HUDEP-2 (cell line): ENCODE measurements around the gene PTPRD.

Source experiments
- DNase-seq, 76 experiments: peaks; one replicate each; lab custom pipeline; 2025; ENCODE audit not compliant: unreplicated experiment in 76 of 76; lab: John Stamatoyannopoulos, UW

PTPRD gene

DNA sequence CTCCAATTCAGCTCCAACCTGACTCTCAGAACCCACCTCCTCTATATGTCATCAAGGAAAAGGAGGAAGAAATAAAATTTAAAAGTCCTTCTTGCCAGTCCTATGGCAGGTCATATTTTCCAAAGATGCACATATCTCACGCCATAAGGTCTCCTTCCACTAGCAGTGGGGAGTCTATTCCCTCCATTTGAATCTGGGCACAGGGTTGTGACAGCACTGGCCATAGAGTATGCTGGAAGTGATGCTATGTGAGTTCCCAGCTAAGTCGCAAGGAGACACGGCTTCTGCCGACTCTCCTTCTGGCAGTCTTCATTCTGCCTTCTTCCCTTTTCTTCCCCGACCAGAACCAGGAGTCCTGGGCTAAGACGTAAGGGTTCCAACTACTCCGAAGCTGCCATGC, 1929.3 kb downstream of the PTPRD start:
- DNase-seq, result no peak

- no peak for DNase-seq
Observed at GRCh38 chr9:8680658-8681057, 1932.1 kb downstream of the PTPRD start.

DNA sequence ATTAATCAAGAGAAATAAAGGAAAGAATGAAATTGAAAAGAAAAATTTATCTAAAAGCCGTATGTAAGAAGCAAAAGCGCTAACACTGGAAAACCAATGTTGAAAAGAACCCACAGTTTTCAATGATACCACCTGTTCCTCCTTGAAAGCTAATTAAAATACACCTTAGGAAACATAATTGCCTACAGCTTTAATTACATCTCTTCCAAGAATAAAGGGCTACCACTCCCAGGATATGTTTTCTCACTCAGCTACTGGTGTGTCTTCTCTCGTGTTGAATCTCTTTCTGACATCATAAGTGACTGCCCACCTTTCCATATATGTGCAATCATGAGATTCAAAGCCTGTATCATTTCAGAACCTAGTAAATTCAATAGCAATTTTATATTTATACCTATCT, 1932.6 kb downstream of the PTPRD start:
- DNase-seq, result no peak

GRCh38 chr9:8679371-8679822, 1933.4 kb downstream of the PTPRD start:
- DNase-seq, result no peak

GRCh38 chr9:8677741-8678140, 1935.1 kb downstream of the PTPRD start:
- no peak for DNase-seq

- DNase-seq, result no peak
Observed at GRCh38 chr9:8674536-8674935, 1938.3 kb downstream of the PTPRD start.

GRCh38 chr9:8673830-8674229, 1939.0 kb downstream of the PTPRD start:
- no peak for DNase-seq

DNA sequence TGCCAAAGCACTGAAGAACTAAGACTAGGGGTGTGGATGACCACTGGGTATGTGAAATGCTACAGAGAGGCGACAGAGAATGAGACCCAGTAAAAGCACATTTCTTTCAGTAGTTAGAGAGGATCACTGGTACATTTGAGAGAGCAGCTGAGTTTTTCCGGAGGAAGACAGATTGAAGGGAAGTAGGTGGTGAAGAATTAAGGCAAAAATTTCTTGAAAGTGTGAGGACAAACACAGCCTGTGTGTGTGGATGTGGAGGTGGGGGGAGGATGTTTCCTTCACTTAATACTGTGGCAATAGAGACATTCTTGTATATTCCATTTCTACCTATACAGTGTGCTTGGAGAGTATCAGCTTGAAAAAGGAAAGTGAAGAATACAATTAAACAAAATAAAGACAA, 1942.1 kb downstream of the PTPRD start:
- no peak for DNase-seq

DNA sequence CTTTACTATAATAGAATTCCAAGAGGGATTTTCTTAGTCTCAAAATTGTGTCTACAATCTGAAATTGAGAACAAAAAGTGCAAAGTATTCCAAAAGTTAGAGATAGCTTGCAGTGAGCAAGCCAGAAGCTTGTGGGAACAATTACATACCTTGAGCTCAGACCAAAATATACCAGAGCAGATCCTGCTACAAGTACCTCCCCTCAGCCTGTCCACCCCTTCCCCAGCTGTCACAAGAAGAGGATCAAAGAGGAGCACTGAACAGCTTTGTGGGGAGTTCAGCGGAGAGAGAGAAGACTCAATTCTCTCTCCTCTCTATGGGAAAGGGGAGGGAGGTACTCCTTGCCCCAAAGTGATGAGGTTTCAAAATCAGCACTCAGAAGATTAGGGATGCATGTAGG, 1944.1 kb downstream of the PTPRD start:
- no peak for DNase-seq

- DNase-seq, result no peak
Observed at GRCh38 chr9:8668231-8668630, 1944.6 kb downstream of the PTPRD start.

GRCh38 chr9:8666060-8666459, 1946.7 kb downstream of the PTPRD start:
- no peak for DNase-seq

DNA sequence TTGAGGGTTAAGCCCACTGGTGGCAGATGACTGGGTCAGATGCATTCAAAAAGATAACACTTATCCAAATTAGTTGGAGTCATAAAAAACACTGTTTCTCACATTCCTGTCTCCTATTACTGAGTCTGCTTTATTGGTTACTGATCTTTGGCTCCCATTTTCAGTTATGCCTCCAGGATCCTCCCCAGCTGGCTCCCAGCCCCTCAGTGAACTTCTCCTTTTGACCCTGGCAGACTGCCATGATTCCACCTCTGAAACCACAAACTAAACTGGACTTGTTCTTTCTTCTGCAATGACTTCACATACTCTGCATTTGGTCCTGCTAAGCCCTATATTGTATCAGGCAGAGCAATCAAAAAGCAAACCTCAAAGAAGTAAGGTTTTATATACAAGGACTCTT, 1952.4 kb downstream of the PTPRD start:
- DNase-seq, result no peak

GRCh38 chr9:8659108-8659507, 1953.7 kb downstream of the PTPRD start:
- no peak for DNase-seq

- DNase-seq, result no peak
Observed at GRCh38 chr9:8655071-8655470, 1957.7 kb downstream of the PTPRD start.

- no peak for DNase-seq
Observed at GRCh38 chr9:8653855-8654254, 1958.9 kb downstream of the PTPRD start.

GRCh38 chr9:8653111-8653510, 1959.7 kb downstream of the PTPRD start:
- DNase-seq, result no peak

GRCh38 chr9:8652255-8652654, 1960.5 kb downstream of the PTPRD start:
- DNase-seq, result no peak

DNA sequence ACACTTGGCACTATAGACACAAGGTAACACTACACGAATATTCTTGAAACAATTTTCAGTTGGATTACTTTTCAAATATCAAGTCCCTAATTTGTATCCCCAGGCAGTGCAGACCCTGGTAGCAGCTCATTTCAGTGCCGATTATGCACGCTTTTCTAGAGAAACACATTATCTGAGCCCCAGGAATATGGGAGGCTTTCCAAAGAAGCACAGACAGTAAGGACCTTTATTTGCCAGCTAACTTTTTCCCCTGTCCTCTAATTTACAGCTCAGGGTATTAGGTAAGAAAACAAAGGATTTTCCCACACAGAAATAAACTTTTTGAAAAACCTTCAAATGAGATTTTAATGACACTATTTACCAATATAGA, 1961.0 kb downstream of the PTPRD start:
- DNase-seq, result no peak

DNA sequence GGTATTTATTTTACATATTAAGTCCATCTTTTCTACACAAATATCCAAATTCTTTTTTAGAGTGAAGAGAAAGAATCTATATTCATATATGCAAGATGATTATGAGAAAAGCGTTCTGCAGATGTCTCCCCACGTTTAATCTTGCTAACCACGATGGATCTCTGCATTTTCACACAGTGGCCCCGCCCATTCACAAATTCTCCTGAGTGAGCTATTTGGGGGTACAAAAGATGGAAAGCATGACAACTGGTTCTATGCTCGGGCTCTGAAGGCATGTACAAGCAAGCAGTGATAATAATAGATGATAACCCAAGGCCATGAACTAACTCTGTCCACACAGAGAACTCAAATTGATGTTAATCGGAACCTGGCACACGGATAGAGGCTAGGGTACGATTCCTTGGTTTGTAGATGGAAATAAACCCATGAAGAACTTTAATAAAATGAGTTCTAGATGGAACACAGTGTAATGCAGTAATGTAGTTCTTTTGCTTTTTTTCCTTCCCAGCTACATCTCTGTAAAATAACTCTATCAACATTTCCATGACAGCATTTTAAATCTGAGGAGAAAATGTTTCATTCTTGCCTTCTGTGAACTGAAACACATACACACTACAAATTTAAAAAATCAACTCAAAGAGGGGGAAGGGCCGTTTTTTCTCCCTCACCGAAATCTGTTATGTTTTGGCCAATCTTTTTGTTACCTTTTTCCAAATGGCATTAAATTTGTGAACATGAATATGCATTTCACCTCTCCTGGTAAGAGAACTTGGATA, 1961.5 kb downstream of the PTPRD start:
- DNase-seq, result no peak

- no peak for DNase-seq
Observed at GRCh38 chr9:8649807-8650206, 1963.0 kb downstream of the PTPRD start.

GRCh38 chr9:8649160-8649559, 1963.6 kb downstream of the PTPRD start:
- DNase-seq, result no peak

DNA sequence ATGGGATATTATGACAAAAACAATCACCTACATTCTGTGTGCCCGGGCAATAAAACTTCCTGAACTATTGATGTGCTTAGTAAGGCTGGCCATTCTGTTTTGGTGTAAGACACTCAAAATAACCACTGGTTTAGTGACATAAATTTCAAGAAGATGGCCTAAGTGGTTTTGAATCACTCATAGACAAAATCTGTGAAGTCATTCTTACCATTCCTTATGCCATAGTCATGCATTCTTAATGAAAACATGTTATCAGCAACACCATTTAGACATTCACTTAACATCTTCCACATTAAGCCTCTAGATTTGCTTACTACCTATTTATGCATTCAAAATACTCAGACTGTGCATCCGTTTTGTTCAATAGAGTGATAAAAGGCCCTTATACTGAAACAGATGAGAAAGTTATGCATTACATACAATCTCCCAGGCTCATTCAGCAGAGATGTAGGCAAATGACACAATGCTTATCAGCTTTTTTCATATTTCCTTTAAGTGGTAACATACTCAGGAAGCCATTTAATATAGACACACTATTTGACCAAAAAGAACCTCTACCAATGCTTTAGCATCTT, 1964.4 kb downstream of the PTPRD start:
- DNase-seq, result no peak

- no peak for DNase-seq
Observed at GRCh38 chr9:8647824-8648223, 1965.0 kb downstream of the PTPRD start.
